OCI-LY7 (cell line): ENCODE results near the gene SIM1.

Source experiments
- EZH2phosphoT487 ChIP-seq: fragments of 200-600 bp; sonication (generic); IDR thresholded peaks from 2 replicates; pipeline ENCODE4 v1.6.1; 2018; ENCODE audit warnings: low read depth, borderline replicate concordance, mild to moderate bottlenecking, mixed run types, antibody characterized with exemption, low read length, moderate library complexity, mixed read lengths
- TF ChIP-seq, protein P1 (sequence below): fragments of 200-600 bp; sonication (generic); conservative IDR thresholded peaks from 2 replicates; pipeline ENCODE4 v1.5.1; 2014; ENCODE audit warnings: mild to moderate bottlenecking, antibody characterized with exemption, low read length, moderate library complexity, mixed read lengths

GRCh38 chr6:100509101-100509500 is 44.4 kb upstream of the SIM1 start:
- TF ChIP-seq, protein P1, sequence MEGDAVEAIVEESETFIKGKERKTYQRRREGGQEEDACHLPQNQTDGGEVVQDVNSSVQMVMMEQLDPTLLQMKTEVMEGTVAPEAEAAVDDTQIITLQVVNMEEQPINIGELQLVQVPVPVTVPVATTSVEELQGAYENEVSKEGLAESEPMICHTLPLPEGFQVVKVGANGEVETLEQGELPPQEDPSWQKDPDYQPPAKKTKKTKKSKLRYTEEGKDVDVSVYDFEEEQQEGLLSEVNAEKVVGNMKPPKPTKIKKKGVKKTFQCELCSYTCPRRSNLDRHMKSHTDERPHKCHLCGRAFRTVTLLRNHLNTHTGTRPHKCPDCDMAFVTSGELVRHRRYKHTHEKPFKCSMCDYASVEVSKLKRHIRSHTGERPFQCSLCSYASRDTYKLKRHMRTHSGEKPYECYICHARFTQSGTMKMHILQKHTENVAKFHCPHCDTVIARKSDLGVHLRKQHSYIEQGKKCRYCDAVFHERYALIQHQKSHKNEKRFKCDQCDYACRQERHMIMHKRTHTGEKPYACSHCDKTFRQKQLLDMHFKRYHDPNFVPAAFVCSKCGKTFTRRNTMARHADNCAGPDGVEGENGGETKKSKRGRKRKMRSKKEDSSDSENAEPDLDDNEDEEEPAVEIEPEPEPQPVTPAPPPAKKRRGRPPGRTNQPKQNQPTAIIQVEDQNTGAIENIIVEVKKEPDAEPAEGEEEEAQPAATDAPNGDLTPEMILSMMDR: no peak
- no peak for TF ChIP-seq EZH2phosphoT487
